B cell (primary cell): Measurements from ENCODE around the gene FGF6. TPM values are rescaled to one million over a fixed set of nuclear protein-coding genes. Genes with fewer than 3 reads are reported as not detected.

Source experiments
- ATAC-seq: fragments of 200-7000 bp; cut with Tn5 transposase; one replicate; pipeline ENCODE4 v1.10.0; 2021; ENCODE audit warnings: low read depth, mild to moderate bottlenecking, moderate number of reproducible peaks, moderate library complexity
- CTCF ChIA-PET: fragments of 350-600 bp; sonication (Branson Sonifier 250); formaldehyde crosslinking; loops from one replicate; lab custom pipeline; 2021; ENCODE audit warnings: antibody characterized with exemption, inconsistent platforms; lab: Charles Lee
- POLR2A ChIA-PET: fragments of 350-600 bp; sonication (Branson Sonifier 250); formaldehyde crosslinking; loops from one replicate; lab custom pipeline; 2021; ENCODE audit warnings: antibody characterized with exemption; lab: Charles Lee
- DNase-seq: peaks from one replicate; pipeline ENCODE4 v3.0.0; 2013
- H2AFZ ChIP-seq: 2 replicates; pipeline ENCODE4 v1.6.1; 2012; ENCODE audit warnings: mild to moderate bottlenecking, low read depth, low read length; ENCODE audit not compliant: insufficient read depth, poor library complexity, severe bottlenecking
- H3K27ac ChIP-seq, 2 donors: 1 replicate in 1 of 2; 2 replicates in 1 of 2; pipeline ENCODE4 v1.5.1; 2012 to 2013; ENCODE audit warnings: low read length in 2 of 2, mild to moderate bottlenecking in 2 of 2, moderate library complexity in 1 of 2
- H3K27me3 ChIP-seq, 4 experiments: fragments of 200-600 bp in 1 of 4; sonication (generic) in 1 of 4; replicated peaks in 1 of 4; 1 replicate in 2 of 4; 2 replicates in 2 of 4; pipeline versions ENCODE4 v1.6.1 to v1.7.0; 2013 to 2016; ENCODE audit warnings: low read length in 3 of 4, mild to moderate bottlenecking in 2 of 4, mixed read lengths in 1 of 4, moderate library complexity in 1 of 4; ENCODE audit not compliant: insufficient read depth in 4 of 4, control insufficient read depth in 3 of 4; ENCODE audit errors: control extremely low read depth in 1 of 4
- H3K36me3 ChIP-seq, 2 experiments: replicated peaks in 1 of 2; 1 replicate in 1 of 2; 2 replicates in 1 of 2; pipeline versions ENCODE4 v1.6.1 to v1.7.1; 2013; ENCODE audit warnings: low read length in 1 of 2; ENCODE audit not compliant: insufficient read depth in 2 of 2, control insufficient read depth in 1 of 2; ENCODE audit errors: control extremely low read depth in 1 of 2, extremely low read depth in 1 of 2
- H3K4me1 ChIP-seq, 2 donors: fragments of 200-600 bp in 1 of 2; sonication (generic) in 1 of 2; 1 replicate in 1 of 2; 2 replicates in 1 of 2; pipeline versions ENCODE4 v1.5.1 to v1.6.1; 2013 to 2017; ENCODE audit warnings: low read length in 2 of 2; ENCODE audit not compliant: control insufficient read depth in 2 of 2, insufficient read depth in 2 of 2
- H3K4me2 ChIP-seq: replicated peaks from 2 replicates; pipeline ENCODE3; 2012; ENCODE audit warnings: mild to moderate bottlenecking, low read depth, low read length; ENCODE audit not compliant: poor library complexity, severe bottlenecking
- H3K4me3 ChIP-seq, 5 experiments: fragments of 200-600 bp in 1 of 5; sonication (generic) in 1 of 5; 1 replicate in 3 of 5; 2 replicates in 2 of 5; pipeline versions ENCODE4 v1.5.1 to v1.7.0; 2011 to 2016; ENCODE audit warnings: low read length in 4 of 5, mild to moderate bottlenecking in 4 of 5, low read depth in 2 of 5, control low read depth in 1 of 5, moderate library complexity in 1 of 5; ENCODE audit not compliant: insufficient read depth in 1 of 5; ENCODE audit errors: control extremely low read depth in 1 of 5, extremely low read depth in 1 of 5
- H3K79me2 ChIP-seq: fragments of 200-600 bp; sonication (generic); one replicate; pipeline ENCODE4 v1.6.0; 2016; ENCODE audit warnings: low read length; ENCODE audit not compliant: control insufficient read depth, insufficient read depth
- H3K9ac ChIP-seq: fragments of 200-600 bp; sonication (generic); 2 replicates; pipeline ENCODE4 v1.6.1; 2017; ENCODE audit warnings: mild to moderate bottlenecking, low read length, moderate library complexity
- H3K9me3 ChIP-seq, 3 donors: one replicate each; pipeline versions ENCODE4 v1.6.1 to v1.7.1; 2013; ENCODE audit warnings: low read length in 2 of 3; ENCODE audit not compliant: control insufficient read depth in 2 of 3, insufficient read depth in 1 of 3; ENCODE audit errors: control extremely low read depth in 1 of 3
- H4K20me1 ChIP-seq: 2 replicates; pipeline ENCODE4 v1.6.0; 2012; ENCODE audit warnings: mild to moderate bottlenecking, low read length; ENCODE audit not compliant: insufficient read depth, control insufficient read depth, poor library complexity, severe bottlenecking
- H3K27ac Mint-ChIP-seq: one replicate; pipeline ENCODE4 v1.8.0; 2021; ENCODE audit warnings: mixed read lengths
- H3K27me3 Mint-ChIP-seq: one replicate; pipeline ENCODE4 v1.8.0; 2021; ENCODE audit warnings: mixed read lengths
- H3K4me1 Mint-ChIP-seq: one replicate; pipeline ENCODE4 v1.8.0; 2021; ENCODE audit warnings: mixed read lengths
- H3K4me3 Mint-ChIP-seq: one replicate; pipeline ENCODE4 v1.8.0; 2021; ENCODE audit warnings: mixed read lengths
- H3K9me3 Mint-ChIP-seq: one replicate; pipeline ENCODE4 v1.8.0; 2022; ENCODE audit warnings: mixed read lengths; ENCODE audit not compliant: insufficient read depth
- CTCF ChIP-seq: fragments of 200-600 bp; IDR thresholded peaks from one replicate; pipeline ENCODE4 v1.8.0; 2022; ENCODE audit warnings: antibody characterized with exemption, mild to moderate bottlenecking
- EZH2 ChIP-seq: IDR thresholded peaks from 2 replicates; pipeline ENCODE4 v1.6.1; 2012; ENCODE audit warnings: borderline replicate concordance, low read depth, mild to moderate bottlenecking, moderate library complexity, low read length; ENCODE audit not compliant: insufficient read depth, poor library complexity, severe bottlenecking
- WGBS: methylation state at CpG from one replicate; pipeline ENCODE4 v1.1.5; 2013; ENCODE audit warnings: missing lambda C conversion rate; ENCODE audit not compliant: insufficient coverage; 5-methylcytosine and 5-hydroxymethylcytosine counted together
- intact Hi-C: fragments of 100-400 bp; cut with micrococcal nuclease; formaldehyde crosslinking; loops from one replicate; pipeline ENCODE4 v1.10.0; 2022
- polyA plus RNA-seq: library from polyadenylated mRNA; depleted of rRNA; stranded (reverse); fragments of >200 nt; gene quantifications from 2 replicates; pipeline ENCODE4 v1.2.3, GENCODE V29; 2012
- total RNA-seq, 2 donors: library from RNA; stranded (reverse); fragments of 120-200 nt in 1 of 2; gene quantifications; 1 replicate in 1 of 2; 2 replicates in 1 of 2; pipeline versions ENCODE4 v1.2.3 to v1.2.4, GENCODE V29; 2013 to 2022

The FGF6 gene
- total and polyA plus RNA-seq, 2 donors (not counting 1 experiment from before 2014, with no cell fraction given), result not detected

- no peak overlapping the region for H2AFZ ChIP-seq
- Mint-ChIP-seq H3K27ac (no peak overlapping the region), H3K4me3 (no peak overlapping the region), H3K27me3 (peaks cover 23% of the 10 kb centered on the region), H3K9me3 (no peaks in the 10 kb centered on the region), H3K4me1 (no peaks in the 10 kb centered on the region)
- H3K27ac ChIP-seq, result no peak overlapping the region
- H3K9me3 ChIP-seq, result no peaks in the 10 kb centered on the region
- no CpG with 5 or more reads among the region's 5 CpGs for WGBS
- POLR2A ChIA-PET, result no interaction called here
- H4K20me1 ChIP-seq, result no peaks in the 10 kb centered on the region
- H3K36me3 ChIP-seq, result no peaks in the 10 kb centered on the region
- H3K4me3 ChIP-seq, result no peak overlapping the region
- H3K9ac ChIP-seq, result no peak overlapping the region
- H3K4me1 ChIP-seq, result no peaks in the 10 kb centered on the region
- intact Hi-C loops, result loop anchor here (2.0 kb wide), 1 partner anchor 583 kb away; no protein-coding TSS in a partner anchor
- H3K79me2 ChIP-seq, result no peaks in the 10 kb centered on the region
- ATAC-seq, result no peak
- TF ChIP-seq EZH2 (no peak), CTCF (no peak)
- H3K27me3 ChIP-seq, result peaks cover 0 to 3% (median 2%) of the 10 kb centered on the region in 4 experiments
- DNase-seq, result no peak
- no peak overlapping the region for H3K4me2 ChIP-seq
- CTCF ChIA-PET, result interaction anchor here (0.6 to 3.5 kb wide), 16 partner anchors 8 to 534 kb away, joined by 3 to 20 read pairs (median 5); no protein-coding TSS in a partner anchor
Observed at GRCh38 chr12:4420138-4420670, 25.4 kb downstream of the FGF6 start.

GRCh38 chr12:4418913-4419312 is 26.7 kb downstream of the FGF6 start:
- no peaks in the 10 kb centered on the region for H4K20me1 ChIP-seq
- H3K79me2 ChIP-seq, result no peaks in the 10 kb centered on the region
- Mint-ChIP-seq H3K4me1 (no peaks in the 10 kb centered on the region), H3K4me3 (no peak overlapping the region), H3K27me3 (peaks cover 25% of the 10 kb centered on the region), H3K9me3 (no peaks in the 10 kb centered on the region), H3K27ac (no peak overlapping the region)
- H3K27ac ChIP-seq, result no peak overlapping the region
- TF ChIP-seq CTCF, result no peak
- no peak for TF ChIP-seq EZH2
- H3K36me3 ChIP-seq, result no peaks in the 10 kb centered on the region
- ATAC-seq (no peak), DNase-seq (no peak)
- H3K4me1 ChIP-seq, result no peaks in the 10 kb centered on the region
- peaks cover 0 to 9% (median 6%) of the 10 kb centered on the region in 4 experiments for H3K27me3 ChIP-seq
- no peak overlapping the region for H3K4me3 ChIP-seq
- no peak overlapping the region for H3K9ac ChIP-seq
- intact Hi-C loops, result no loop called here
- WGBS, result 93% methylated on average over 3 of the region's 5 CpGs
- ChIA-PET POLR2A (no interaction called here), CTCF (no interaction called here)
- H2AFZ ChIP-seq, result no peak overlapping the region
- H3K9me3 ChIP-seq, result no peaks in the 10 kb centered on the region
- no peak overlapping the region for H3K4me2 ChIP-seq
